A549 (cell line): Measurements from ENCODE around the gene SERPINB8. TPM values are rescaled to one million over a fixed set of nuclear protein-coding genes. Genes with fewer than 3 reads are reported as not detected.
"Not testable (repeated sequence)": the region's sequence is repeated elsewhere in the genome, so short reads cannot be mapped to it uniquely, and the experiment has no call there.

Experiments used
- ATAC-seq, 2 experiments: fragments of 200-7000 bp in 1 of 2; fragments of >200 bp in 1 of 2; cut with Nextera tagmentation in 1 of 2; cut with Tn5 transposase in 1 of 2; 3 replicates each; pipeline versions ENCODE4 v1.8.0 to v1.9.1; 2018 to 2020; ENCODE audit warnings: mild to moderate bottlenecking in 1 of 2, moderate library complexity in 1 of 2
- CTCF ChIA-PET: fragments of 300-600 bp; sonication (Branson Sonifier 250); formaldehyde crosslinking; extraction: SDS; loops from one replicate; lab custom pipeline; 2021; ENCODE audit warnings: antibody characterized with exemption, inconsistent platforms; lab: Yijun Ruan, JAX
- POLR2A ChIA-PET: fragments of 350-600 bp; formaldehyde crosslinking; extraction: SDS; loops from one replicate; lab custom pipeline; 2021; ENCODE audit warnings: antibody characterized with exemption, inconsistent platforms; lab: Yijun Ruan, JAX
- DNase-seq, 2 experiments: peaks; one replicate each; pipeline versions ENCODE4 v3.0.0 to v3.0.0-alpha.2; 2011 to 2016; ENCODE audit warnings: low read depth in 1 of 2, low spot score in 1 of 2
- FAIRE-seq: peaks from 2 replicates; lab custom pipeline; 2011; peaks lifted over from hg19 to GRCh38; lab: Jason Lieb, UNC
- H3K27ac ChIP-seq, 2 experiments: fragments of >200 bp; sonication (Bioruptor Twin); formaldehyde crosslinking; 3 replicates each; pipeline ENCODE4 v1.5.1; 2016 to 2017
- H3K4me1 ChIP-seq: fragments of >200 bp; sonication (Bioruptor Twin); formaldehyde crosslinking; 3 replicates; pipeline ENCODE4 v1.6.1; 2016
- H3K4me2 ChIP-seq: fragments of >200 bp; sonication (Bioruptor Twin); formaldehyde crosslinking; 3 replicates; pipeline ENCODE4 v1.6.1; 2016
- H3K4me3 ChIP-seq: fragments of >200 bp; sonication (Bioruptor Twin); formaldehyde crosslinking; 3 replicates; pipeline ENCODE4 v1.5.1; 2016
- H3K9me3 ChIP-seq: fragments of >200 bp; sonication (Bioruptor Twin); formaldehyde crosslinking; 3 replicates; pipeline ENCODE4 v1.6.1; 2016
- BHLHE40 ChIP-seq: IDR thresholded peaks from 2 replicates; pipeline ENCODE4 v1.6.1; 2012; ENCODE audit warnings: low read depth, low read length, inconsistent platforms
- CTCF ChIP-seq: fragments of >200 bp; sonication (Bioruptor Twin); formaldehyde crosslinking; IDR thresholded peaks from 3 replicates; pipeline ENCODE4 v1.5.1; 2016
- EP300 ChIP-seq, 2 experiments: fragments of >200 bp; sonication (Bioruptor Twin); formaldehyde crosslinking; IDR thresholded peaks; 2 replicates in 1 of 2; 3 replicates in 1 of 2; pipeline ENCODE4 v1.6.1; 2016 to 2017
- HES2 ChIP-seq: fragments of >200 bp; sonication (Bioruptor Twin); formaldehyde crosslinking; IDR thresholded peaks from 2 replicates; pipeline ENCODE4 v1.6.1; 2016
- HEYL ChIP-seq: fragments of 250-450 bp; sonication (Bioruptor Pico); IDR thresholded peaks from 2 replicates; pipeline ENCODE4 v1.8.0; 2021; ENCODE audit warnings: mild to moderate bottlenecking, moderate library complexity
- HMGXB4 ChIP-seq: fragments of 250-450 bp; sonication (Bioruptor Pico); IDR thresholded peaks from 2 replicates; pipeline ENCODE4 v1.5.0; 2021; ENCODE audit warnings: mild to moderate bottlenecking, moderate library complexity, borderline replicate concordance
- HOXB5 ChIP-seq: fragments of 250-450 bp; sonication (Bioruptor Pico); IDR thresholded peaks from 2 replicates; pipeline ENCODE4 v1.5.0; 2020; ENCODE audit warnings: mild to moderate bottlenecking, moderate library complexity
- JUNB ChIP-seq: fragments of >200 bp; sonication (Bioruptor Twin); formaldehyde crosslinking; IDR thresholded peaks from 2 replicates; pipeline ENCODE4 v1.6.1; 2016
- KDM5A ChIP-seq: fragments of 200-600 bp; sonication (generic); IDR thresholded peaks from 2 replicates; pipeline ENCODE4 v1.6.1; 2016; ENCODE audit warnings: antibody characterized with exemption, mild to moderate bottlenecking
- PBX3 ChIP-seq: IDR thresholded peaks from 2 replicates; pipeline ENCODE4 v1.6.1; 2012
- ZFP36 ChIP-seq: fragments of 450-650 bp; IDR thresholded peaks from 2 replicates; pipeline ENCODE4 v1.6.1; 2014; ENCODE audit warnings: borderline replicate concordance; ENCODE audit not compliant: partially characterized antibody
- ZSCAN20 ChIP-seq: fragments of 250-450 bp; sonication (Bioruptor Pico); IDR thresholded peaks from 2 replicates; pipeline ENCODE4 v1.8.0; 2022; ENCODE audit warnings: mild to moderate bottlenecking, moderate library complexity
- WGBS: methylation state at CpG from one replicate; pipeline ENCODE4 v1.1.6; 2017; ENCODE audit errors: missing lambda C conversion rate; 5-methylcytosine and 5-hydroxymethylcytosine counted together
- polyA plus RNA-seq, 4 experiments: library from polyadenylated mRNA; depleted of rRNA in 3 of 4; stranded (reverse); fragments of >200 nt; fragmentation: RNase III in 1 of 4; extraction: RNeasy Plus Mini Kit Qiagen cat#74134 plus additional on column Dnase treatment in 1 of 4; gene quantifications; 2 replicates in 3 of 4; 3 replicates in 1 of 4; pipeline ENCODE4 v1.2.3, GENCODE V29; 2011 to 2017

Gene SERPINB8
- polyA plus RNA-seq, 2 of the 4 experiments (the other 2 are of a cell fraction) = 3.5 to 8.6 TPM

- TF ChIP-seq HOXB5 (CRISPR knock-in tag) = no peak
Measured at GRCh38 chr18:63969942-63970808, at the start of gene SERPINB8 (continued).

- no peak overlapping the region for H3K4me2 ChIP-seq
- H3K4me1 ChIP-seq = no peaks in the 10 kb centered on the region
- TF ChIP-seq KDM5A (no peak), PBX3 (no peak)
- TF ChIP-seq, all 56 proteins: peak for 0
- Histone ChIP-seq H3K27ac (no peak overlapping the region), H3K4me3 (no peak overlapping the region), H3K9me3 (no peaks in the 10 kb centered on the region)
- ChIA-PET POLR2A (no interaction called here), CTCF (interaction anchor here (0.7 to 1.3 kb wide), 2 partner anchors 14 to 68 kb away, joined by 3 to 5 read pairs; no protein-coding TSS in a partner anchor)
- DNase-seq (no peak), ATAC-seq (no peak), FAIRE-seq (no peak)
- 23% methylated on average over 2 of the region's 2 CpGs for WGBS
Measured at GRCh38 chr18:63922049-63922448, 47.8 kb upstream of the SERPINB8 start.

GRCh38 chr18:63924551-63924950, 45.3 kb upstream of the SERPINB8 start:
- Histone ChIP-seq H3K4me3 (no peak overlapping the region), H3K4me1 (no peaks in the 10 kb centered on the region), H3K9me3 (no peaks in the 10 kb centered on the region), H3K27ac (no peak overlapping the region), H3K4me2 (no peak overlapping the region)
- 0% methylated on average over 1 of the region's 1 CpG for WGBS
- no peak for FAIRE-seq
- CTCF ChIA-PET = no interaction called here
- ATAC-seq = no peak
- no peak for TF ChIP-seq JUNB
- POLR2A ChIA-PET = no interaction called here
- no peak for DNase-seq

GRCh38 chr18:63928331-63928730, 41.5 kb upstream of the SERPINB8 start:
- Histone ChIP-seq H3K27ac (no peak overlapping the region), H3K4me3 (no peak overlapping the region), H3K4me2 (no peak overlapping the region), H3K9me3 (no peaks in the 10 kb centered on the region), H3K4me1 (no peaks in the 10 kb centered on the region)
- TF ChIP-seq KDM5A = no peak
- no peak for TF ChIP-seq EP300 (IDR thresholded peaks at IDR 0.05)
- TF ChIP-seq HES2 = no peak
- TF ChIP-seq ZSCAN20 (CRISPR knock-in tag) = no peak
- TF ChIP-seq HMGXB4 = no peak
- TF ChIP-seq HEYL (CRISPR knock-in tag) = no peak
- TF ChIP-seq ZFP36 = no peak
- TF ChIP-seq CTCF = no peak
- TF ChIP-seq HOXB5 (CRISPR knock-in tag) = no peak
- TF ChIP-seq BHLHE40 = no peak
- ChIA-PET CTCF (no interaction called here), POLR2A (no interaction called here)
- DNase-seq (no peak), ATAC-seq (no peak), FAIRE-seq (no peak)
- WGBS = 14% methylated on average over 8 of the region's 8 CpGs

GRCh38 chr18:63929369-63929768, 40.5 kb upstream of the SERPINB8 start:
- H3K4me2 ChIP-seq, H3K4me1 ChIP-seq, POLR2A ChIA-PET, FAIRE-seq, H3K27ac ChIP-seq, H3K9me3 ChIP-seq, H3K4me3 ChIP-seq, DNase-seq, ATAC-seq: not testable (repeated sequence)
- CTCF ChIA-PET = interaction anchor here (0.9 kb wide), 1 partner anchor 8 kb away, joined by 3 read pairs; no protein-coding TSS in a partner anchor
